ENCODE results near the gene EMCN. TPM values are rescaled to one million over a fixed set of nuclear protein-coding genes. Genes with fewer than 3 reads are reported as not detected.

EMCN gene
- total RNA-seq, 1 experiment from 2014 or later, result not detected

- no peak for TF ChIP-seq SIN3A (IDR thresholded peaks at IDR 0.05; ENCODE audit: borderline replicate concordance, insufficient read depth, low read depth, low read length)
- TF ChIP-seq REST (IDR thresholded peaks at IDR 0.05; ENCODE audit: insufficient read depth in 1 of 2, low read depth in 2 of 2, low read length in 1 of 2), result no peak
- TF ChIP-seq, protein P1, sequence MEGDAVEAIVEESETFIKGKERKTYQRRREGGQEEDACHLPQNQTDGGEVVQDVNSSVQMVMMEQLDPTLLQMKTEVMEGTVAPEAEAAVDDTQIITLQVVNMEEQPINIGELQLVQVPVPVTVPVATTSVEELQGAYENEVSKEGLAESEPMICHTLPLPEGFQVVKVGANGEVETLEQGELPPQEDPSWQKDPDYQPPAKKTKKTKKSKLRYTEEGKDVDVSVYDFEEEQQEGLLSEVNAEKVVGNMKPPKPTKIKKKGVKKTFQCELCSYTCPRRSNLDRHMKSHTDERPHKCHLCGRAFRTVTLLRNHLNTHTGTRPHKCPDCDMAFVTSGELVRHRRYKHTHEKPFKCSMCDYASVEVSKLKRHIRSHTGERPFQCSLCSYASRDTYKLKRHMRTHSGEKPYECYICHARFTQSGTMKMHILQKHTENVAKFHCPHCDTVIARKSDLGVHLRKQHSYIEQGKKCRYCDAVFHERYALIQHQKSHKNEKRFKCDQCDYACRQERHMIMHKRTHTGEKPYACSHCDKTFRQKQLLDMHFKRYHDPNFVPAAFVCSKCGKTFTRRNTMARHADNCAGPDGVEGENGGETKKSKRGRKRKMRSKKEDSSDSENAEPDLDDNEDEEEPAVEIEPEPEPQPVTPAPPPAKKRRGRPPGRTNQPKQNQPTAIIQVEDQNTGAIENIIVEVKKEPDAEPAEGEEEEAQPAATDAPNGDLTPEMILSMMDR (IDR thresholded peaks at IDR 0.05), result no peak
- no peak for TF ChIP-seq TCF7L2 (IDR thresholded peaks at IDR 0.05; ENCODE audit: low read depth, low read length)
- TF ChIP-seq POLR2AphosphoS5 (IDR thresholded peaks at IDR 0.05; ENCODE audit: low read depth, low read length), result no peak
- H3K27me3 ChIP-seq (ENCODE audit: control insufficient read depth, insufficient read depth, low read length), result no peaks in the 10 kb centered on the region
- H3K36me3 ChIP-seq (ENCODE audit: control insufficient read depth, insufficient read depth, low read length), result no peaks in the 10 kb centered on the region
- no TSS peak for BruUV-seq (replicated peaks)
- H3K27ac ChIP-seq (ENCODE audit: low read length), result no peak overlapping the region
- H3K9me3 ChIP-seq (ENCODE audit: control insufficient read depth, insufficient read depth, low read depth, low read length), result no peaks in the 10 kb centered on the region
- in situ Hi-C loops (cut with HindIII; ENCODE audit: low pct_unique_long_range_greater_than_20kb, low sequenced_read_pairs) (no loop called here), intact Hi-C loops (cut with micrococcal nuclease; ENCODE audit: unreplicated experiment) (no loop called here)
- no peak for ATAC-seq
- no peak overlapping the region for H3K4me3 ChIP-seq (ENCODE audit: low read depth in 2 of 2, low read length in 2 of 2)
- ChIA-PET POLR2A (no interaction called here), CTCF (no interaction called here)
- no peaks in the 10 kb centered on the region for H3K4me1 ChIP-seq (ENCODE audit: control insufficient read depth, insufficient read depth, low read length)
- no peak for DNase-seq (ENCODE audit: low read depth, low spot score)
Observed at GRCh38 chr4:100557306-100557705, 39.5 kb upstream of the EMCN start.

DNA sequence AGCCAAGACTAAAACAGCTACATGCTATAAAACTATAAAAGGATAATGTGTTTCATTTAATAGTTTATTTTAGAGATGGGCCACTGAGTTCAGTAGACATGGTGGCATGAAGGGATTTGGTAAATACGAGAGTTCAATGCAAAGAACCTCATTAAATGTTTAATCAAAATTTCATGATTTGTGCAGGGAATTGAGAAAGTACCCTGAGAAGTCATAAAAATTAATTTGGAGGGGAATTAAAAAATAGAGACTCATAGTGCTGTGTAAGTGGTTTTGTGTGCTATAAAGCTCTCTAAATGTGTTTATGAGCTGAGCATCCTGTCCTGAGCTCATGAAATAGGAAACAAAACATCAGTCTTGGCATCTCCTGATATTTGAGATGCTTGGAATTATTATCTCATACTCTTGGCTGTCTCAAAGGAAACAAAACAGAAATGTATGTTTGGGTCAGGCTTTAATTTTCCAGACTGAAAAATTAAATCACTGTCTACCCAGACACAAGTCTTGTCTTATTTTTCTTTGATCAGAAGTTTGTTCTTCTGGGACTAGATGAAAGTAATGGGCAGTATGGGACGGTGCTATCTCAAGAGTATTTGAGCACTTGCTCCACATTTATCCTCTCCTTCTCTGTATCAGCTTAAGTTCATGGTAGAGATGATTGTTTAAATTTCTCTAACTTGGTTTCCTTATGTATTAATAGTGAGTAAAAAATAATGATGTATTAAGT is 38.0 kb upstream of the EMCN start:
- Histone ChIP-seq H3K27ac (ENCODE audit: low read length) (no peak overlapping the region), H3K27me3 (ENCODE audit: control insufficient read depth, insufficient read depth, low read length) (no peaks in the 10 kb centered on the region), H3K9me3 (ENCODE audit: control insufficient read depth, insufficient read depth, low read depth, low read length) (no peaks in the 10 kb centered on the region), H3K36me3 (ENCODE audit: control insufficient read depth, insufficient read depth, low read length) (no peaks in the 10 kb centered on the region), H3K4me3 (ENCODE audit: low read depth in 2 of 2, low read length in 2 of 2) (no peak overlapping the region), H3K4me1 (ENCODE audit: control insufficient read depth, insufficient read depth, low read length) (no peaks in the 10 kb centered on the region)
- DNase-seq (ENCODE audit: low read depth, low spot score) (no peak), ATAC-seq (no peak)
- ChIA-PET CTCF (no interaction called here), POLR2A (no interaction called here)
- no peak for TF ChIP-seq TCF7L2 (IDR thresholded peaks at IDR 0.05; ENCODE audit: low read depth, low read length)
- no peak for TF ChIP-seq REST (IDR thresholded peaks at IDR 0.05; ENCODE audit: insufficient read depth in 1 of 2, low read depth in 2 of 2, low read length in 1 of 2)
- TF ChIP-seq SIN3A (IDR thresholded peaks at IDR 0.05; ENCODE audit: borderline replicate concordance, insufficient read depth, low read depth, low read length), result no peak
- TF ChIP-seq, protein P1 (IDR thresholded peaks at IDR 0.05), result no peak
- TF ChIP-seq POLR2AphosphoS5 (IDR thresholded peaks at IDR 0.05; ENCODE audit: low read depth, low read length), result no peak
- intact Hi-C loops (cut with micrococcal nuclease; ENCODE audit: unreplicated experiment) (no loop called here), in situ Hi-C loops (cut with HindIII; ENCODE audit: low pct_unique_long_range_greater_than_20kb, low sequenced_read_pairs) (no loop called here)
- no TSS peak for BruUV-seq (replicated peaks)

Data from Panc1 (cell line).